ENCODE results near the gene GMPR.
A peak's percentile ranks its signal among the peaks of the same experiment; 100 is the strongest.
"Not testable (repeated sequence)": the region's sequence is repeated elsewhere in the genome, so short reads cannot be mapped to it uniquely, and the experiment has no call there.

GMPR gene

GRCh38 chr6:16249971-16250370, 11.6 kb downstream of the GMPR start:
- Mint-ChIP-seq H3K36me3 (ENCODE audit: low read depth) (no peaks in the 10 kb centered on the region), H3K9me3 (no peaks in the 10 kb centered on the region), H3K4me3 (no peak overlapping the region), H3K27ac (no peak overlapping the region), H3K4me1 (peaks cover 6% of the 10 kb centered on the region), H3K27me3 (peaks cover 4% of the 10 kb centered on the region)
- no peak for DNase-seq
- no peak for ATAC-seq

- H3K27ac Mint-ChIP-seq = no peak overlapping the region
- H3K9me3 Mint-ChIP-seq = no peaks in the 10 kb centered on the region
- peaks cover 4% of the 10 kb centered on the region for H3K27me3 Mint-ChIP-seq
- H3K4me1 Mint-ChIP-seq = peaks cover 6% of the 10 kb centered on the region
- no peak for DNase-seq
- no peak overlapping the region for H3K4me3 Mint-ChIP-seq
- H3K36me3 Mint-ChIP-seq (ENCODE audit: low read depth) = no peaks in the 10 kb centered on the region
- no peak for ATAC-seq
Measured at GRCh38 chr6:16251706-16252105, 13.3 kb downstream of the GMPR start.

- no peak overlapping the region for H3K27ac Mint-ChIP-seq
- DNase-seq (no peak), ATAC-seq (peak; percentile 71)
- H3K27me3 Mint-ChIP-seq = peaks cover 4% of the 10 kb centered on the region
- peaks cover 6% of the 10 kb centered on the region for H3K4me1 Mint-ChIP-seq
- no peak overlapping the region for H3K4me3 Mint-ChIP-seq
- H3K36me3 Mint-ChIP-seq (ENCODE audit: low read depth) = no peaks in the 10 kb centered on the region
- no peaks in the 10 kb centered on the region for H3K9me3 Mint-ChIP-seq
Measured at GRCh38 chr6:16252686-16253299, 14.4 kb downstream of the GMPR start.

- Mint-ChIP-seq H3K27ac (no peak overlapping the region), H3K9me3 (no peaks in the 10 kb centered on the region), H3K4me3 (no peak overlapping the region), H3K4me1 (peaks cover 6% of the 10 kb centered on the region), H3K36me3 (ENCODE audit: low read depth) (no peaks in the 10 kb centered on the region), H3K27me3 (peaks cover 5% of the 10 kb centered on the region)
- no peak for ATAC-seq
- DNase-seq = no peak
Measured at GRCh38 chr6:16253399-16254144, 15.2 kb downstream of the GMPR start.

GRCh38 chr6:16254535-16254934, 16.1 kb downstream of the GMPR start:
- peaks cover 6% of the 10 kb centered on the region for H3K4me1 Mint-ChIP-seq
- no peak for ATAC-seq
- H3K4me3 Mint-ChIP-seq = no peak overlapping the region
- H3K27me3 Mint-ChIP-seq = peaks cover 4% of the 10 kb centered on the region
- H3K9me3 Mint-ChIP-seq = no peaks in the 10 kb centered on the region
- no peak for DNase-seq
- no peak overlapping the region for H3K27ac Mint-ChIP-seq
- H3K36me3 Mint-ChIP-seq (ENCODE audit: low read depth) = no peaks in the 10 kb centered on the region

- peaks cover 2% of the 10 kb centered on the region for H3K27me3 Mint-ChIP-seq
- DNase-seq (no peak), ATAC-seq (no peak)
- peaks cover 6% of the 10 kb centered on the region for H3K4me1 Mint-ChIP-seq
- H3K4me3 Mint-ChIP-seq = no peak overlapping the region
- H3K9me3 Mint-ChIP-seq = no peaks in the 10 kb centered on the region
- no peaks in the 10 kb centered on the region for H3K36me3 Mint-ChIP-seq (ENCODE audit: low read depth)
- no peak overlapping the region for H3K27ac Mint-ChIP-seq
Measured at GRCh38 chr6:16256781-16257180, 18.4 kb downstream of the GMPR start.

- peaks cover 2% of the 10 kb centered on the region for H3K27me3 Mint-ChIP-seq
- DNase-seq (no peak), ATAC-seq (peak; percentile 85)
- no peaks in the 10 kb centered on the region for H3K9me3 Mint-ChIP-seq
- H3K27ac Mint-ChIP-seq = peak overlapping the region; percentile 25
- no peaks in the 10 kb centered on the region for H3K36me3 Mint-ChIP-seq (ENCODE audit: low read depth)
- no peak overlapping the region for H3K4me3 Mint-ChIP-seq
- H3K4me1 Mint-ChIP-seq = no peaks in the 10 kb centered on the region
Measured at GRCh38 chr6:16257999-16258708, 19.8 kb downstream of the GMPR start.

- peaks cover 2% of the 10 kb centered on the region for H3K27me3 Mint-ChIP-seq
- DNase-seq (no peak), ATAC-seq (no peak)
- no peaks in the 10 kb centered on the region for H3K4me1 Mint-ChIP-seq
- peak overlapping the region; percentile 25 for H3K27ac Mint-ChIP-seq
- H3K36me3 Mint-ChIP-seq (ENCODE audit: low read depth) = no peaks in the 10 kb centered on the region
- no peaks in the 10 kb centered on the region for H3K9me3 Mint-ChIP-seq
- no peak overlapping the region for H3K4me3 Mint-ChIP-seq
Measured at GRCh38 chr6:16258709-16259075, 20.3 kb downstream of the GMPR start.

- ATAC-seq; H3K4me3 Mint-ChIP-seq; H3K27ac Mint-ChIP-seq; H3K4me1 Mint-ChIP-seq; DNase-seq; H3K27me3 Mint-ChIP-seq; H3K9me3 Mint-ChIP-seq; H3K36me3 Mint-ChIP-seq (ENCODE audit: low read depth): not testable (repeated sequence)
Measured at GRCh38 chr6:16259604-16260003, 21.2 kb downstream of the GMPR start.

- not testable (repeated sequence) for DNase-seq; H3K4me1 Mint-ChIP-seq; H3K9me3 Mint-ChIP-seq; ATAC-seq; H3K4me3 Mint-ChIP-seq; H3K27me3 Mint-ChIP-seq; H3K36me3 Mint-ChIP-seq (ENCODE audit: low read depth); H3K27ac Mint-ChIP-seq
Measured at GRCh38 chr6:16260602-16261001, 22.2 kb downstream of the GMPR start.

GRCh38 chr6:16262773-16263172, 24.4 kb downstream of the GMPR start:
- peaks cover 11% of the 10 kb centered on the region for H3K4me1 Mint-ChIP-seq
- ATAC-seq; DNase-seq; H3K36me3 Mint-ChIP-seq (ENCODE audit: low read depth); H3K27me3 Mint-ChIP-seq; H3K9me3 Mint-ChIP-seq; H3K4me3 Mint-ChIP-seq; H3K27ac Mint-ChIP-seq: not testable (repeated sequence)

- H3K36me3 Mint-ChIP-seq (ENCODE audit: low read depth); H3K27ac Mint-ChIP-seq; ATAC-seq; H3K27me3 Mint-ChIP-seq; DNase-seq; H3K4me3 Mint-ChIP-seq; H3K9me3 Mint-ChIP-seq: not testable (repeated sequence)
- H3K4me1 Mint-ChIP-seq = peaks cover 13% of the 10 kb centered on the region
Measured at GRCh38 chr6:16263464-16264099, 25.2 kb downstream of the GMPR start.

GRCh38 chr6:16264785-16265184, 26.4 kb downstream of the GMPR start:
- peaks cover 13% of the 10 kb centered on the region for H3K4me1 Mint-ChIP-seq
- peaks cover 4% of the 10 kb centered on the region for H3K27me3 Mint-ChIP-seq
- no peak for DNase-seq
- no peak for ATAC-seq
- no peaks in the 10 kb centered on the region for H3K9me3 Mint-ChIP-seq
- no peak overlapping the region for H3K4me3 Mint-ChIP-seq
- H3K27ac Mint-ChIP-seq = no peak overlapping the region
- H3K36me3 Mint-ChIP-seq (ENCODE audit: low read depth) = no peaks in the 10 kb centered on the region

- Mint-ChIP-seq H3K4me3 (no peak overlapping the region), H3K27me3 (peaks cover 4% of the 10 kb centered on the region), H3K4me1 (peaks cover 13% of the 10 kb centered on the region), H3K36me3 (ENCODE audit: low read depth) (no peaks in the 10 kb centered on the region), H3K27ac (no peak overlapping the region), H3K9me3 (no peaks in the 10 kb centered on the region)
- DNase-seq (peak; percentile 34), ATAC-seq (peak; percentile 79)
Measured at GRCh38 chr6:16265351-16266341, 27.3 kb downstream of the GMPR start.
